ENCODE measurements around the gene TMPRSS15. TPM values are rescaled to one million over a fixed set of nuclear protein-coding genes. Genes with fewer than 3 reads are reported as not detected.

TMPRSS15 gene
- total and polyA plus RNA-seq, 9 of the 15 experiments (the other 6 are each of a cell fraction or from before 2014, with no cell fraction given), result 0.03 to 0.11 (median 0.04) TPM; not detected in 4

- no peak overlapping the region for H3K4me2 ChIP-seq (ENCODE audit: insufficient read depth, low read length)
- H3K27me3 ChIP-seq (ENCODE audit: control insufficient read depth in 2 of 2, insufficient read depth in 2 of 2, low read length in 2 of 2), result no peaks in the 10 kb centered on the region
- no peak for ATAC-seq
- 0% methylated on average over 5 of the region's 5 CpGs for WGBS (ENCODE audit: insufficient coverage, low coverage, missing lambda C conversion rate)
- FAIRE-seq, result no peak
- no peaks in the 10 kb centered on the region for H3K36me3 ChIP-seq (ENCODE audit: control insufficient read depth, insufficient read depth, low read length)
- TF ChIP-seq SMARCA5 (IDR thresholded peaks at IDR 0.05) (no peak), MXI1 (IDR thresholded peaks at IDR 0.05; ENCODE audit: low read depth, low read length) (no peak), ZNF212 (CRISPR knock-in tag; IDR thresholded peaks at IDR 0.05) (no peak), MNT (conservative IDR thresholded peaks at IDR 0.05) (no peak), IRF2 (CRISPR knock-in tag; IDR thresholded peaks at IDR 0.05) (no peak), PTRF (tag; IDR thresholded peaks at IDR 0.05) (no peak)
- H3K9me3 ChIP-seq (replicated peaks; ENCODE audit: control insufficient read depth, insufficient read depth, low read depth, low read length), result no peaks in the 10 kb centered on the region
- no peaks in the 10 kb centered on the region for H4K20me1 ChIP-seq (replicated peaks; ENCODE audit: control insufficient read depth, insufficient read depth, low read length)
- H3K9ac ChIP-seq (ENCODE audit: insufficient read depth in 1 of 2, low read depth in 2 of 2, low read length in 2 of 2), result no peak overlapping the region
- no peaks in the 10 kb centered on the region for H3K79me2 ChIP-seq (ENCODE audit: control insufficient read depth, insufficient read depth, low read length)
- H3K27ac ChIP-seq (ENCODE audit: extremely low read depth, low read depth, low read length), result no peak overlapping the region
- CTCF ChIA-PET (ENCODE audit: low intra/inter-chr PET ratio), result no interaction called here
- no peak overlapping the region for H3K4me3 ChIP-seq
- no TSS peak for BruUV-seq (replicated peaks)
- POLR2A ChIA-PET, result no interaction called here
- no peak overlapping the region for H2AFZ ChIP-seq (ENCODE audit: low read depth, low read length)
- intact Hi-C loops (cut with micrococcal nuclease) (no loop called here), in situ Hi-C loops (cut with MboI) (no loop called here)
- no peaks in the 10 kb centered on the region for H3K4me1 ChIP-seq (replicated peaks in 1 of 2; ENCODE audit: control insufficient read depth in 2 of 2, insufficient read depth in 2 of 2, low read length in 2 of 2)
- DNase-seq (ENCODE audit: extremely low read depth in 1 of 4, low spot score in 3 of 4), result no peak
- no peaks in the 10 kb centered on the region for H3K9me1 ChIP-seq (ENCODE audit: control insufficient read depth, insufficient read depth, low read length)
These were observed 8.0 kb upstream of the TMPRSS15 start for GRCh38 chr21:18411565-18411964.

All from K562 (cell line).